PC-3 (cell line): ENCODE results near the gene TADA2B. TPM values are rescaled to one million over a fixed set of nuclear protein-coding genes. Genes with fewer than 3 reads are reported as not detected.

Experiments used
- ATAC-seq: fragments of 200-7000 bp; cut with Tn5 transposase; 2 replicates; pipeline ENCODE4 v1.9.1; 2020; ENCODE audit warnings: mild to moderate bottlenecking, moderate library complexity
- BruUV-seq: library from RNA; stranded (reverse); fragments of 400-500 nt; replicated peaks from 2 replicates; lab custom pipeline; 2021; lab: Mats Ljungman, UMichigan
- CTCF ChIA-PET: fragments of 300-600 bp; sonication (Branson Sonifier 250); formaldehyde crosslinking; loops from one replicate; lab custom pipeline; 2022; ENCODE audit warnings: antibody characterized with exemption; lab: Charles Lee
- POLR2A ChIA-PET: fragments of 300-600 bp; sonication (Branson Sonifier 250); formaldehyde crosslinking; loops from one replicate; lab custom pipeline; 2022; ENCODE audit warnings: antibody characterized with exemption; ENCODE audit not compliant: unreplicated experiment; lab: Charles Lee
- DNase-seq: peaks from one replicate; pipeline ENCODE4 v3.0.0-alpha.2; 2015
- H2AFZ ChIP-seq: fragments of 300-600 bp; sonication (generic); 2 replicates; pipeline ENCODE4 v1.6.0; 2016; ENCODE audit warnings: antibody characterized with exemption, low read length
- H3F3A ChIP-seq: fragments of 300-600 bp; sonication (generic); one replicate; pipeline ENCODE4 v1.6.0; 2017; ENCODE audit warnings: antibody characterized with exemption, low read length, control low read depth, mild to moderate bottlenecking; ENCODE audit not compliant: unreplicated experiment
- H3K27ac ChIP-seq: fragments of 300-600 bp; sonication (generic); 2 replicates; pipeline ENCODE4 v1.5.1; 2016; ENCODE audit warnings: mild to moderate bottlenecking, low read length
- H3K27me3 ChIP-seq: fragments of 300-600 bp; sonication (generic); 2 replicates; pipeline ENCODE4 v1.6.1; 2016; ENCODE audit warnings: low read length, mixed read lengths
- H3K36me3 ChIP-seq: fragments of 300-600 bp; sonication (generic); 2 replicates; pipeline ENCODE4 v1.6.1; 2016; ENCODE audit warnings: low read depth, mixed run types, low read length, mixed read lengths
- H3K4me1 ChIP-seq: fragments of 300-600 bp; sonication (generic); 2 replicates; pipeline ENCODE4 v1.5.1; 2016; ENCODE audit warnings: low read length; ENCODE audit not compliant: insufficient read depth
- H3K4me2 ChIP-seq: fragments of 300-600 bp; sonication (generic); 2 replicates; pipeline ENCODE4 v1.6.0; 2016; ENCODE audit warnings: low read length
- H3K4me3 ChIP-seq: fragments of 300-600 bp; sonication (generic); 2 replicates; pipeline ENCODE4 v1.5.1; 2016; ENCODE audit warnings: mild to moderate bottlenecking, low read length, mixed read lengths
- H3K79me2 ChIP-seq: fragments of 300-600 bp; sonication (generic); 2 replicates; pipeline ENCODE4 v1.6.1; 2017; ENCODE audit warnings: low read length, mixed read lengths
- H3K9ac ChIP-seq: fragments of 300-600 bp; sonication (generic); 2 replicates; pipeline ENCODE4 v1.6.0; 2016; ENCODE audit warnings: mild to moderate bottlenecking, low read length
- H3K9me2 ChIP-seq: fragments of 300-600 bp; sonication (generic); replicated peaks from 2 replicates; pipeline ENCODE4 v1.6.1; 2016; ENCODE audit warnings: mixed run types, low read length, mixed read lengths
- H3K9me3 ChIP-seq: fragments of 300-600 bp; sonication (generic); 2 replicates; pipeline ENCODE4 v1.6.1; 2016; ENCODE audit warnings: low read length, mixed read lengths
- H4K20me1 ChIP-seq: fragments of 300-600 bp; sonication (generic); 2 replicates; pipeline ENCODE4 v1.6.1; 2016; ENCODE audit warnings: low read length, mixed read lengths
- EZH2 ChIP-seq: fragments of 300-600 bp; sonication (generic); IDR thresholded peaks from one replicate; pipeline ENCODE4 v1.6.1; 2017; ENCODE audit warnings: antibody characterized with exemption, mild to moderate bottlenecking, low read length; ENCODE audit not compliant: unreplicated experiment
- EZH2phosphoT487 ChIP-seq: fragments of 300-600 bp; sonication (generic); IDR thresholded peaks from 2 replicates; pipeline ENCODE4 v1.6.1; 2018; ENCODE audit warnings: mild to moderate bottlenecking, antibody characterized with exemption, low read length, borderline replicate concordance
- intact Hi-C: fragments of 100-400 bp; cut with micrococcal nuclease; formaldehyde crosslinking; loops from 2 replicates; pipeline ENCODE4 v1.9.0; 2023
- total RNA-seq: library from RNA; depleted of rRNA; stranded (reverse); fragments of >200 nt; gene quantifications from 2 replicates; pipeline ENCODE4 v1.2.3, GENCODE V29; 2014
- TF ChIP-seq, protein P1 (sequence below): fragments of 300-600 bp; sonication (generic); conservative IDR thresholded peaks from 2 replicates; pipeline ENCODE4 v1.5.1; 2017; ENCODE audit warnings: antibody characterized with exemption, low read depth, mild to moderate bottlenecking, low read length

TADA2B gene
- total RNA-seq, 1 experiment from 2014 or later = 14.7 TPM

DNA sequence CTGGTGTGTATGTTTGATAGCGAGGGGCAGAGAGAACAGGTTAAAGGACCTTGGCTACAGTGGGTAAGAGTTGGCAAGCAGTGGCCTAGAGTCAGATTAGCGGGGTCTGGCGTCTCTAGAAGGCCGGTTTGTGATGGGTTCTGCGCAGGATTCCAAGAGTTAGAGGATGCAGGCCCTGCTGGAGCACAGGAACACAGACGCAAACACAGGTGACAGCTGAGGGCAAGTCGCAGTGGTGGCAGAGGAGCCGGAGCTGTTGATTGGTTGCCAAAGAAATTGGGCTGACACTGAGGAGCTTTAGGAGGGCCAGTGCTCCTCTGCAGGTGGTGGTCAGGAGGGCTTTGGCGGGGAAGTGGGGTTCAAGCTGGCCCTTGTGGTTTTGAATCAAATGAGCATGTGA lies 3.8 kb downstream of the TADA2B start:
- Histone ChIP-seq H4K20me1 (peaks cover 6% of the 10 kb centered on the region; the same call in 1 of the 2 replicates), H3K9ac (no peak overlapping the region), H3K36me3 (no peaks in the 10 kb centered on the region), H2AFZ (no peak overlapping the region), H3F3A (no peaks in the 10 kb centered on the region), H3K27me3 (no peaks in the 10 kb centered on the region), H3K4me3 (no peak overlapping the region), H3K4me2 (peak overlapping the region; percentile 97; the same call in 1 of the 2 replicates), H3K4me1 (peaks cover 26% of the 10 kb centered on the region), H3K9me3 (no peaks in the 10 kb centered on the region), H3K27ac (no peak overlapping the region), H3K9me2 (no peaks in the 10 kb centered on the region), H3K79me2 (peaks cover 79% of the 10 kb centered on the region)
- no TSS peak for BruUV-seq
- ATAC-seq (no peak), DNase-seq (no peak)
- CTCF ChIA-PET = no interaction called here
- intact Hi-C loops = no loop called here
- TF ChIP-seq EZH2phosphoT487 (no peak), EZH2 (no peak)
- TF ChIP-seq, protein P1, sequence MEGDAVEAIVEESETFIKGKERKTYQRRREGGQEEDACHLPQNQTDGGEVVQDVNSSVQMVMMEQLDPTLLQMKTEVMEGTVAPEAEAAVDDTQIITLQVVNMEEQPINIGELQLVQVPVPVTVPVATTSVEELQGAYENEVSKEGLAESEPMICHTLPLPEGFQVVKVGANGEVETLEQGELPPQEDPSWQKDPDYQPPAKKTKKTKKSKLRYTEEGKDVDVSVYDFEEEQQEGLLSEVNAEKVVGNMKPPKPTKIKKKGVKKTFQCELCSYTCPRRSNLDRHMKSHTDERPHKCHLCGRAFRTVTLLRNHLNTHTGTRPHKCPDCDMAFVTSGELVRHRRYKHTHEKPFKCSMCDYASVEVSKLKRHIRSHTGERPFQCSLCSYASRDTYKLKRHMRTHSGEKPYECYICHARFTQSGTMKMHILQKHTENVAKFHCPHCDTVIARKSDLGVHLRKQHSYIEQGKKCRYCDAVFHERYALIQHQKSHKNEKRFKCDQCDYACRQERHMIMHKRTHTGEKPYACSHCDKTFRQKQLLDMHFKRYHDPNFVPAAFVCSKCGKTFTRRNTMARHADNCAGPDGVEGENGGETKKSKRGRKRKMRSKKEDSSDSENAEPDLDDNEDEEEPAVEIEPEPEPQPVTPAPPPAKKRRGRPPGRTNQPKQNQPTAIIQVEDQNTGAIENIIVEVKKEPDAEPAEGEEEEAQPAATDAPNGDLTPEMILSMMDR = no peak
- POLR2A ChIA-PET = no interaction called here

DNA sequence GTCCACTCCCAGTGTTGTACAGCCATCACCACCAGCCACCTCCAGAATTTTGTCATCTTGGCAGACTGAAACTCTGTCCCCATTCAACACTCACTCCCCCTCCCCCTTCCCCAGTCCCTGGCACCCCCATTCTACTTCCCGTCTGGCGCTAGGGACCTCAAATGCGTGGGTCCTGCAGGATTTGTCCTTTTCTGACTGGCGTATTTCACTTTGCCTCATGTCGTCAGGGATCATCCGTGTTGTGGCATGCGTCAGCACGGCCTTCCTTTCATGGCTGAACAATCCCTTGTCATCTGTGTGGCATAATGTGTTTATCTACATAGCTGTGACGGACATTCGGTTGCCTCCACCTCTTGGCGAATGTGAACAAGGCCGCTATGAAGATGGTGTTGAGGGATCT lies 5.5 kb downstream of the TADA2B start:
- TF ChIP-seq EZH2phosphoT487 (no peak), EZH2 (no peak)
- Histone ChIP-seq H3F3A (no peaks in the 10 kb centered on the region), H3K79me2 (peaks cover 92% of the 10 kb centered on the region), H3K27ac (no peak overlapping the region), H3K4me2 (no peak overlapping the region), H3K9ac (no peak overlapping the region), H4K20me1 (peaks cover 6% of the 10 kb centered on the region; the same call in 1 of the 2 replicates), H3K27me3 (no peaks in the 10 kb centered on the region), H3K4me3 (no peak overlapping the region), H2AFZ (no peak overlapping the region), H3K36me3 (no peaks in the 10 kb centered on the region), H3K4me1 (peaks cover 24% of the 10 kb centered on the region), H3K9me3 (no peaks in the 10 kb centered on the region), H3K9me2 (no peaks in the 10 kb centered on the region)
- DNase-seq (no peak), ATAC-seq (no peak)
- intact Hi-C loops = no loop called here
- ChIA-PET CTCF (no interaction called here), POLR2A (no interaction called here)
- no TSS peak for BruUV-seq

DNA sequence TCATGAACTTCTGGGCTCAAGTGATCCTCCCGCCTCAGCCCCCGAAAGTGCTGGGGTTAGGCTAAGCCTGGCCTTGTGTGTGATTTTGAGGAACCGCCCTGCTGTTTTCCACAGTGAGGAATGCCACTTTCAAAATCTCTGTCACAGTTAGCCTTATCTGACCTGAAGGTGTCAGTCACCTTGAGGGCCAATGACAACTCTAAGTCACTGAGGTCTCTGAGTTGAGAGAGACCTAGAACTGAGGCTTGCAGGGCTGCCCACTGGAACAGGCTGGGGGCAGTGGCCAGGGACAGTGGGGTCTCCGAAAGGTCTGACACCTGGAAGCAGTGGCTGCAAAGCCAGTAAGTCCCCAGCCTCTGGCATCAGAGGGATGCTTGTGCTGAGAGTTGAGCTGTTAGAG lies 6.1 kb downstream of the TADA2B start:
- ChIA-PET CTCF (no interaction called here), POLR2A (no interaction called here)
- Histone ChIP-seq H3K79me2 (peaks cover 86% of the 10 kb centered on the region), H3K27me3 (no peaks in the 10 kb centered on the region), H3K4me2 (no peak overlapping the region), H3K9ac (no peak overlapping the region), H3K27ac (no peak overlapping the region), H3K4me3 (no peak overlapping the region), H3K9me3 (no peaks in the 10 kb centered on the region), H3K9me2 (no peaks in the 10 kb centered on the region), H3K4me1 (peaks cover 24% of the 10 kb centered on the region), H3K36me3 (peaks cover 3% of the 10 kb centered on the region; the same call in 1 of the 2 replicates), H2AFZ (no peak overlapping the region), H4K20me1 (peaks cover 6% of the 10 kb centered on the region; the same call in 1 of the 2 replicates), H3F3A (no peaks in the 10 kb centered on the region)
- no peak for TF ChIP-seq EZH2
- TF ChIP-seq, protein P1 = no peak
- TF ChIP-seq EZH2phosphoT487 = no peak
- ATAC-seq = no peak
- BruUV-seq = no TSS peak
- intact Hi-C loops = no loop called here
- DNase-seq = no peak
